Right lobe of liver (tissue), 4 donors: ENCODE results near the gene SMIM26.

Experiments
- CTCF ChIP-seq, 4 donors: fragments of 200-600 bp in 3 of 4; fragments of 450-650 bp in 1 of 4; IDR thresholded peaks; one replicate each; pipeline versions ENCODE4 v1.5.1 to v1.8.0; 2016 to 2022; ENCODE audit warnings: antibody characterized with exemption in 4 of 4, mild to moderate bottlenecking in 2 of 4
- POLR2A ChIP-seq: fragments of 450-650 bp; IDR thresholded peaks from one replicate; pipeline ENCODE4 v1.6.1; 2017; ENCODE audit warnings: antibody characterized with exemption, mild to moderate bottlenecking
- donor health status: DM: no; HTN: no; CAD: no.
- donor health status: DM: no; HTN: no; CAD: no.
- donor health status: DM: no; HTN: yes; CAD: no.

GRCh38 chr20:18614244-18614643, 47.0 kb downstream of the SMIM26 start:
- TF ChIP-seq CTCF (IDR thresholded peaks at IDR 0.05): no peak
- no peak for TF ChIP-seq POLR2A
